GM23248 (cell line): ENCODE data around the gene HDAC9. TPM values are rescaled to one million over a fixed set of nuclear protein-coding genes. Genes with fewer than 3 reads are reported as not detected.

Source experiments
- DNase-seq: peaks from one replicate; pipeline ENCODE4 v3.0.0-alpha.2; 2015
- H2AFZ ChIP-seq: fragments of 200-600 bp; sonication (generic); 2 replicates; pipeline ENCODE4 v1.6.1; 2016; ENCODE audit warnings: antibody characterized with exemption
- H3F3A ChIP-seq: fragments of 200-600 bp; sonication (generic); 2 replicates; pipeline ENCODE4 v1.6.1; 2016; ENCODE audit warnings: mild to moderate bottlenecking, antibody characterized with exemption, mixed run types; ENCODE audit not compliant: insufficient read depth
- H3K27ac ChIP-seq: fragments of 200-600 bp; sonication (generic); 2 replicates; pipeline ENCODE4 v1.5.1; 2016; ENCODE audit warnings: mild to moderate bottlenecking
- H3K27me3 ChIP-seq: fragments of 200-600 bp; sonication (generic); replicated peaks from 2 replicates; pipeline ENCODE4 v1.6.1; 2016; ENCODE audit warnings: mild to moderate bottlenecking; ENCODE audit not compliant: insufficient read depth
- H3K36me3 ChIP-seq: fragments of 200-600 bp; sonication (generic); 2 replicates; pipeline ENCODE4 v1.6.1; 2016; ENCODE audit warnings: low read depth, mild to moderate bottlenecking
- H3K4me1 ChIP-seq: fragments of 200-600 bp; sonication (generic); 2 replicates; pipeline ENCODE4 v1.6.1; 2016; ENCODE audit warnings: mild to moderate bottlenecking; ENCODE audit not compliant: insufficient read depth
- H3K4me2 ChIP-seq: fragments of 200-600 bp; sonication (generic); one replicate; pipeline ENCODE4 v1.6.1; 2016; ENCODE audit warnings: mild to moderate bottlenecking; ENCODE audit not compliant: unreplicated experiment
- H3K4me3 ChIP-seq: fragments of 200-600 bp; sonication (generic); 2 replicates; pipeline ENCODE4 v1.5.1; 2016; ENCODE audit warnings: mild to moderate bottlenecking
- H3K79me2 ChIP-seq: fragments of 200-600 bp; sonication (generic); 2 replicates; pipeline ENCODE4 v1.6.1; 2016; ENCODE audit warnings: mild to moderate bottlenecking; ENCODE audit not compliant: insufficient read depth
- H3K9ac ChIP-seq: fragments of 200-600 bp; sonication (generic); 2 replicates; pipeline ENCODE4 v1.6.1; 2016; ENCODE audit warnings: mild to moderate bottlenecking
- H3K9me2 ChIP-seq: fragments of 200-600 bp; sonication (generic); 2 replicates; pipeline ENCODE4 v1.6.1; 2016; ENCODE audit warnings: mixed run types, mild to moderate bottlenecking, moderate library complexity; ENCODE audit not compliant: insufficient read depth
- H3K9me3 ChIP-seq: fragments of 200-600 bp; sonication (generic); one replicate; pipeline ENCODE4 v1.6.1; 2017; ENCODE audit warnings: low read depth
- H4K20me1 ChIP-seq: fragments of 200-600 bp; sonication (generic); 2 replicates; pipeline ENCODE4 v1.6.0; 2016; ENCODE audit not compliant: insufficient read depth
- EZH2 ChIP-seq: fragments of 200-600 bp; sonication (generic); IDR thresholded peaks from 2 replicates; pipeline ENCODE4 v1.6.1; 2018; ENCODE audit warnings: antibody characterized with exemption, mild to moderate bottlenecking; ENCODE audit not compliant: insufficient read depth, poor library complexity, severe bottlenecking
- EZH2phosphoT487 ChIP-seq: fragments of 200-600 bp; sonication (generic); IDR thresholded peaks from 2 replicates; pipeline ENCODE4 v1.6.1; 2018; ENCODE audit warnings: antibody characterized with exemption, moderate library complexity, mild to moderate bottlenecking, low read depth; ENCODE audit not compliant: insufficient read depth
- WGBS, 2 experiments: methylation state at CpG; one replicate each; pipeline ENCODE4 v1.1.6; 2015 to 2017; ENCODE audit warnings: low lambda C conversion rate in 2 of 2, low coverage in 1 of 2; ENCODE audit errors: missing lambda C conversion rate in 2 of 2; 5-methylcytosine and 5-hydroxymethylcytosine counted together
- in situ Hi-C: fragments of 300-500 bp; cut with MboI; formaldehyde crosslinking; loops from 2 replicates; pipeline ENCODE4 v1.15.0; 2020
- polyA plus RNA-seq: library from polyadenylated mRNA; unstranded; fragments of >200 nt; fragmentation: Nextera tagmentation; extraction: Ambion mirVana; gene quantifications from 2 replicates; pipeline ENCODE4 v1.2.1, GENCODE V29; 2016
- total RNA-seq: library from RNA; depleted of rRNA; stranded (reverse); fragments of >200 nt; shearing (Covaris generic); gene quantifications from 2 replicates; pipeline ENCODE4 v1.2.3, GENCODE V29; 2014

The HDAC9 gene
- total and polyA plus RNA-seq, 2 experiments from 2014 or later, result 1.6 to 2.1 TPM

- Histone ChIP-seq H3K9me3 (no peaks in the 10 kb centered on the region), H3F3A (no peaks in the 10 kb centered on the region), H3K36me3 (no peaks in the 10 kb centered on the region), H3K9ac (no peak overlapping the region), H2AFZ (no peak overlapping the region), H3K4me2 (no peak overlapping the region), H3K9me2 (no peaks in the 10 kb centered on the region; the same call in 1 of the 2 replicates), H3K4me3 (no peak overlapping the region), H3K4me1 (peaks cover 19% of the 10 kb centered on the region), H3K79me2 (no peaks in the 10 kb centered on the region), H3K27ac (no peak overlapping the region), H4K20me1 (no peaks in the 10 kb centered on the region), H3K27me3 (no peaks in the 10 kb centered on the region)
- in situ Hi-C loops, result no loop called here
- no peak for TF ChIP-seq EZH2phosphoT487
- no peak for DNase-seq
Measured at GRCh38 chr7:18902892-18903291, 407.3 kb downstream of the HDAC9 start.

DNA sequence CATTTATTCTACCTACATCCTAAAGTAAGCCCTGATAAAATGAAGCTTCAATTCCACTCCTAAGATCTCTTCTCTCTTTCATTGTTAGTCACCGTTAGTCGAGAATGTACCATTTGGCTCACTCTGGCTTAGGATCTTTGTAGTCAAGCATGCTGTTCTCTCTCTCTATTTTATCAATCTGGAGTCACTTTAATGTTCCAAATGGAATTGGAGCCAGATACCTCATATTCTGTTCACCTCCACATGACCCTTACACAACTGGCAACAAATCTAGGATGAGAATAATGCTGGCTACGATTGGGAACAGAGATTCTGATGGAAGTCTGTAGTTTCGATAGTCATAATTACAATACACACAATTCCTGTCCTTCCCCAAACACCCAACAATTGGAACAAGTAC is 408.1 kb downstream of the HDAC9 start:
- in situ Hi-C loops, result no loop called here
- peak; percentile 15 for DNase-seq
- TF ChIP-seq EZH2phosphoT487 (no peak), EZH2 (no peak)
- 23 to 33% methylated on average over 4 of the region's 4 CpGs for WGBS, 2 experiments
- no peaks in the 10 kb centered on the region for H4K20me1 ChIP-seq
- H3K79me2 ChIP-seq, result no peaks in the 10 kb centered on the region
- H3K4me3 ChIP-seq, result no peak overlapping the region
- no peaks in the 10 kb centered on the region for H3K9me3 ChIP-seq
- H3K4me2 ChIP-seq, result no peak overlapping the region
- H3K27me3 ChIP-seq, result no peaks in the 10 kb centered on the region
- H3K9ac ChIP-seq, result no peak overlapping the region
- H3K36me3 ChIP-seq, result no peaks in the 10 kb centered on the region
- H3K4me1 ChIP-seq, result peaks cover 19% of the 10 kb centered on the region
- no peaks in the 10 kb centered on the region for H3F3A ChIP-seq
- peak overlapping the region; percentile 13; the same call in 1 of the 2 replicates for H2AFZ ChIP-seq
- no peak overlapping the region for H3K27ac ChIP-seq
- no peaks in the 10 kb centered on the region; the same call in 1 of the 2 replicates for H3K9me2 ChIP-seq

- TF ChIP-seq EZH2 (no peak), EZH2phosphoT487 (no peak)
- H3K79me2 ChIP-seq, result no peaks in the 10 kb centered on the region
- in situ Hi-C loops, result no loop called here
Measured at GRCh38 chr7:18905316-18905943, 409.9 kb downstream of the HDAC9 start.

DNA sequence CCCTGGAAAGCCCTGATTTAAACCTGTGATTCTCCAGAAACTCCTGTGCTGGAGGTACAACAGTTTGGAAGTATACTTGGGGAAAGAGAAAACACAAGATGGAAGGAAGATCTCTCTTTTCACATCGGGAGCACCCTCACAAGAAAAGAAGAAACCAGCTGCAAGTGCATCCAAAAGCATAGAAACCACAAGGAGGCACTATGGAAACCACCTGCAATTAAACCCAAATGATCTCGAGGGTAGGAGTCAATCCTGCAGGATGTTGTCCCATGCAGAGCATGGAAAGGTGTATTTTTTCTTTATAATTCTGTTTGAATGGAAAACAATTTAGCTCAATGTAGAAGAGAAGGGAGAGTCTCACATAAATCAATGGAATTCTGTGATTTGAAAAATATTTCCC is 411.4 kb downstream of the HDAC9 start:
- WGBS, 2 experiments, result 51 to 54% methylated on average over 2 of the region's 2 CpGs
- no peak for DNase-seq
- Histone ChIP-seq H4K20me1 (no peaks in the 10 kb centered on the region), H3K4me1 (peaks cover 5% of the 10 kb centered on the region; the same call in 1 of the 2 replicates), H3K27me3 (no peaks in the 10 kb centered on the region), H3K4me3 (no peak overlapping the region), H3K9me2 (no peaks in the 10 kb centered on the region; the same call in 1 of the 2 replicates), H3K4me2 (no peak overlapping the region), H2AFZ (no peak overlapping the region), H3K9me3 (no peaks in the 10 kb centered on the region), H3F3A (no peaks in the 10 kb centered on the region), H3K36me3 (no peaks in the 10 kb centered on the region), H3K79me2 (no peaks in the 10 kb centered on the region), H3K27ac (no peak overlapping the region), H3K9ac (no peak overlapping the region)
- in situ Hi-C loops, result no loop called here
- no peak for TF ChIP-seq EZH2

More at GRCh38 chr7:18905316-18905943, 409.9 kb downstream of the HDAC9 start:
- no peaks in the 10 kb centered on the region for H3K36me3 ChIP-seq
- H3K27me3 ChIP-seq, result no peaks in the 10 kb centered on the region
- DNase-seq, result no peak
- no peaks in the 10 kb centered on the region for H4K20me1 ChIP-seq
- whole genome bisulfite sequencing, 2 experiments, result 98 to 99% methylated on average over 2 of the region's 2 CpGs
- H3K9me3 ChIP-seq, result no peaks in the 10 kb centered on the region
- no peak overlapping the region for H3K9ac ChIP-seq
- H3K4me2 ChIP-seq, result no peak overlapping the region
- no peak overlapping the region for H3K27ac ChIP-seq
- H3F3A ChIP-seq, result no peaks in the 10 kb centered on the region
- H3K4me3 ChIP-seq, result no peak overlapping the region
- no peaks in the 10 kb centered on the region; the same call in 1 of the 2 replicates for H3K9me2 ChIP-seq
- no peak overlapping the region for H2AFZ ChIP-seq
- H3K4me1 ChIP-seq, result peaks cover 17% of the 10 kb centered on the region

- in situ Hi-C loops, result no loop called here
Measured at GRCh38 chr7:18913106-18913505, 417.6 kb downstream of the HDAC9 start.

More at GRCh38 chr7:18913106-18913505, 417.6 kb downstream of the HDAC9 start:
- no peaks in the 10 kb centered on the region for H3K27me3 ChIP-seq
- H3K36me3 ChIP-seq, result no peaks in the 10 kb centered on the region
- TF ChIP-seq EZH2phosphoT487, result no peak
- no peak for TF ChIP-seq EZH2
- no peaks in the 10 kb centered on the region for H4K20me1 ChIP-seq
- no peak overlapping the region for H3K4me2 ChIP-seq
- WGBS, 2 experiments, result 29 to 33% methylated on average over 4 of the region's 4 CpGs
- H3K9ac ChIP-seq, result no peak overlapping the region
- H3K9me2 ChIP-seq, result no peaks in the 10 kb centered on the region
- H3K4me3 ChIP-seq, result no peak overlapping the region
- H3K27ac ChIP-seq, result no peak overlapping the region
- H3K9me3 ChIP-seq, result no peaks in the 10 kb centered on the region
- DNase-seq, result no peak
- H3K4me1 ChIP-seq, result no peaks in the 10 kb centered on the region
- H3F3A ChIP-seq, result no peaks in the 10 kb centered on the region
- H3K79me2 ChIP-seq, result no peaks in the 10 kb centered on the region
- peak overlapping the region; percentile 13; the same call in 1 of the 2 replicates for H2AFZ ChIP-seq
